Muscle of back (tissue), 13 donors: ENCODE data around the gene NUP214. TPM values are rescaled to one million over a fixed set of nuclear protein-coding genes. Genes with fewer than 3 reads are reported as not detected.
A peak's percentile ranks its signal among the peaks of the same experiment; 100 is the strongest.

Experiments used
- DNase-seq, 3 donors: peaks; one replicate each; pipeline versions ENCODE4 v3.0.0 to v3.0.0-alpha.2; 2013
- long read RNA-seq, 9 donors: transcript quantifications; one replicate each; lab custom pipeline, GENCODE V29; 2026
- polyA plus RNA-seq, 10 donors: library from polyadenylated mRNA; unstranded; fragments of 120-200 nt; gene quantifications; one replicate each; pipeline ENCODE4 v1.2.1, GENCODE V29; 2013; ENCODE audit not compliant: insufficient read length in 10 of 10

Gene NUP214
- polyA plus RNA-seq: 10 to 100 TPM; 24.6 to 36.8 (median 30.1) TPM
- long read RNA-seq, donor 1: 0 reads
- long read RNA-seq, donor 2: 0 reads
- long read RNA-seq, donor 3: 0 reads
- long read RNA-seq, donor 4, full-length matches to known transcripts: 1 of 1 reads
- long read RNA-seq, donor 4, partial matches to known transcripts: 0 of 1 reads
- long read RNA-seq, donor 4, other reads (novel, unspliced or antisense): 0 of 1 reads
- long read RNA-seq, donor 5, partial matches to known transcripts: 14 of 14 reads
- long read RNA-seq, donor 5, other reads (novel, unspliced or antisense): 0 of 14 reads
- long read RNA-seq, donor 6: 0 reads
- long read RNA-seq, donor 7, full-length matches to known transcripts: 1 of 8 reads
- long read RNA-seq, donor 7, partial matches to known transcripts: 7 of 8 reads
- long read RNA-seq, donor 7, other reads (novel, unspliced or antisense): 0 of 8 reads
- long read RNA-seq, donor 8: 0 reads
- long read RNA-seq, donor 9: 0 reads

GRCh38 chr9:131125288-131126058, at the start of gene NUP214:
TSS of gene NUP214 (plus strand) at chr9:131125586. CDS start at chr9:131125705, 119 bp downstream.
- peak; percentile 98 to 100 (median 100) for DNase-seq

- DNase-seq: no peak
Observed at GRCh38 chr9:131076347-131077195, 48.8 kb upstream of the NUP214 start.

DNA sequence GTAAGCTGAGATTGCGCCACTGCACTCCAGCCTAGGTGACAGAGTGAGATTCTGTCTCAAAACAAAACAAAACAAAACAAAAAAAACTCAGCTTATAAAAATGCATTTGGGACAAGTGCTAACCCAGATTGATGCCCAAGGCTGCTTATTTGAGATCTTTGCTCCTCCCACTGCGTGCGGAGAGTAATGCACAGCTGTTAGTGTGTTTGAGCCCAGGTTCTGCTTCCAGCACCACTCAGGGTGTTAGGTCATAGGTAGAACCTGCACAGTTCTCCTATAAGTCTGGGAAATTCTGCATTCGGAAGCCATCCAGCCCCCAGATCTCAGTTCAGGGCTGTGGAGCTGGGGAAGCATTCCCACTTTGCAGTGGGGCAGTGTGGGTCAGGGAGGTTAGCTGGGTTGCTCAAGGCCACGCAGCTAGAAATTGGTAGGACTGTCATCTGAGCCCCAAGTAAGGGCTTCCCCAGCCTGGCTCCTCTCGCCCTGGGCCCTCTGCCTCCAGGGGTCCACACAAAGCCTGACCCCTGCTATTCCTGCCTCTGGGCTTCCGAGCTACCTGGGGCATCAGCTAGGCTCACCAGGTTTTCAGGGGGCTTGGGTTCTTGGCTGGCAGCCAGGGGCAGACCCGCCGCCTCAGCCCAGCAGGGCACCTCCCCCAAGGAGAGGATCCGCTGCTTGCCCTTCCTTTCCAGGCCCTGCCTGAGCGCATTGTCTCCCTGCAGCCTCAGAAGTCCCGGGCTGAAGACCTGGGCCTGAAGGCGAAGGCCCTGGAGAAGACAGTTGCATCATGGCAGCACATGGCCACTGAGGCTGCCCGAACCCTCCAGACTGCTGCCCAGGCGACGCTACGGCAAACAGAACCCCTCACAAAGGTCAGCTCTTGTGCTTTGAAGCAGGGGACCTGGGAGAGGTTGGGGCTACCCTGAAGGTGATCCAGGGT, 46.7 kb upstream of the NUP214 start:
- DNase-seq: no peak

DNA sequence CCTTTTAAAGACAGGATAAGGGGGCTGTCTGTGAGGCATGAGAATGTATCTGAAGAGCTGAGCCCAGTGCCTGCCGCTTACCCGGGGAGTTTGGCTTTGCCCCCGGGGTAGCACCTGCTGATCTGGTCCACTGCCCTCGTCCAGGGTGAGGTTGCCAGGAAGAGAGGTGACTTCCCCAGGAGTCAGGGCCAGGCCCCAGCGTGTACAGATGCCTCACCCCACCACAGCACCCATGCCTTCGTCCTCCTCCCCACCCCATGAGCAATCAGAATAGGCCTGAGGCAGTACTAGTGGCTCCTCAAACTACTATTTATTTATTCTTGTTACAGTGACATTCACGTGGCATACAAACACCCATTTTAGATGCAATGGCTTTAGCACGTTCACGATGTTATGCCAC, 44.8 kb upstream of the NUP214 start:
- DNase-seq: no peak

- no peak for DNase-seq
Observed at GRCh38 chr9:131081868-131082267, 43.5 kb upstream of the NUP214 start.

DNA sequence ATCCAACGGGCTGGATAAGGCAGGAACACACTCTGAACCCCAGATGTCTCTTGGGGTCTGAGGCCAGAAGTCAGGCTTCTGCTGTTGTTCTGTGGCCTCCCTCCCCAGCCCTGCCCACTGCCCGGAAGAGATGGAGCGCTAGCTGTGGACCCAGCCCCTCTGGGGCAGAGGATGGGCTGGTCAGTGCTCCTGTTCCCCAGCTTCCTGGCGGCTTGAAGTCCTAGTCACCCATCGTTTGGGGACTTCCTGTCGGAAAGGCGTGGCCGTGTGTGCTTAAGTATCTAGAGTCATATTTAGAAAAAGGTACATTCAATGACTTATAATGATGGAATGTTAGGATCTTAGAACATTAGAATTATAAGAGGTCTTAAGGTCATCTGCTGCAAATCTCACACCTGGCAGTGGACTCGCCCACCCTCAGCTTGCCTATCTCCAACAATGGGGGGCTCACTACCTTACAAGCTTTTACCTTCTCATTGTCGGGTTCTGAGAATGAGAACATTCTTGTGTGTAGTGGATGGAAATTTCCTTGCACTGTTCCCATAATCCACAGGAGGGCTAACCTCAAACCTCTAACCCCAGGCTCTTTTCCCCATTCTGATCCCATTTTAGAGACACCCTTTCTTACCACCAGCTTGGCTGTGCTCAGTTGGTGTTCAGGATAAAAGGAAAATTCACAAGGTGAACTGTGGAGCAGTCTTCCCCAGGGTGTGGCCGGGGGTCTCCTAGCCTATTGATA, 42.4 kb upstream of the NUP214 start:
- DNase-seq: no peak

DNA sequence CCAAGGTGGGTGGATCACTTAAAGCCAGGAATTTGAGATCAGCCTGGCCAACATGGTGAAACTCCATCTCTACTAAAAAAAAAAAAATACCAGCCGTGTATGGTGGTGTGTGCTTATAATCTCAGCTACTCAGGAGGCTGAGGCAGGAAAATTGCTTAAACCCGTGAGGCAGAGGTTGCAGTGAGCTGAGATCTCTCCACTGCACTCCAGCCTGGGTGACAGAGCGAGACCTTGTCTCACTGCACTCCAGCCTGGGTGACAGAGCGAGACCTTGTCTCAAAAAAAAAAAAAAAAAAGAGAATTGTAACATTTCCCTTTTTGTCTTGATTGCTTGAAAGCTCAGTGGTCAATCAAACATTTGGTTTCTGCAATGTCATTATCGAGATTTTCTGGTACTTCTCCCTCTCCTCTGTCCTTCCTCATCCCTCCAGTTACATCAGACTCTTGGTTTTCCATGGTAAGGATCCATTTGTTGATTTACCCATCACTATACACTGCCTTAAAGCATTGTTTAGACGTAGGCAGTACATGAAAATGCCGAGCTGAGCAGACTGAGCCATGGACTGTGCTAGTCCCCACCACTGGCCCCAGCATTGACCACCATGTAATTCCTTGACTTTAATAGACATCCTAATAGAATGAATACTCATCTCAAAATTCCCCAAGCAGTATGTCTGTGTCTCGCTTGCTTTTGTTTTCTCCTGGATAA, 40.6 kb upstream of the NUP214 start:
- DNase-seq: no peak

GRCh38 chr9:131085370-131086122, 39.8 kb upstream of the NUP214 start:
- no peak for DNase-seq

GRCh38 chr9:131087354-131087893, 38.0 kb upstream of the NUP214 start:
- no peak for DNase-seq

- no peak for DNase-seq
Observed at GRCh38 chr9:131090025-131090787, 35.2 kb upstream of the NUP214 start.

- DNase-seq: peak in 1 of 3 donors; percentile 46
Observed at GRCh38 chr9:131091352-131091992, 33.9 kb upstream of the NUP214 start.

- peak in 1 of 3 donors; percentile 50 for DNase-seq
Observed at GRCh38 chr9:131092030-131092429, 33.4 kb upstream of the NUP214 start.

DNA sequence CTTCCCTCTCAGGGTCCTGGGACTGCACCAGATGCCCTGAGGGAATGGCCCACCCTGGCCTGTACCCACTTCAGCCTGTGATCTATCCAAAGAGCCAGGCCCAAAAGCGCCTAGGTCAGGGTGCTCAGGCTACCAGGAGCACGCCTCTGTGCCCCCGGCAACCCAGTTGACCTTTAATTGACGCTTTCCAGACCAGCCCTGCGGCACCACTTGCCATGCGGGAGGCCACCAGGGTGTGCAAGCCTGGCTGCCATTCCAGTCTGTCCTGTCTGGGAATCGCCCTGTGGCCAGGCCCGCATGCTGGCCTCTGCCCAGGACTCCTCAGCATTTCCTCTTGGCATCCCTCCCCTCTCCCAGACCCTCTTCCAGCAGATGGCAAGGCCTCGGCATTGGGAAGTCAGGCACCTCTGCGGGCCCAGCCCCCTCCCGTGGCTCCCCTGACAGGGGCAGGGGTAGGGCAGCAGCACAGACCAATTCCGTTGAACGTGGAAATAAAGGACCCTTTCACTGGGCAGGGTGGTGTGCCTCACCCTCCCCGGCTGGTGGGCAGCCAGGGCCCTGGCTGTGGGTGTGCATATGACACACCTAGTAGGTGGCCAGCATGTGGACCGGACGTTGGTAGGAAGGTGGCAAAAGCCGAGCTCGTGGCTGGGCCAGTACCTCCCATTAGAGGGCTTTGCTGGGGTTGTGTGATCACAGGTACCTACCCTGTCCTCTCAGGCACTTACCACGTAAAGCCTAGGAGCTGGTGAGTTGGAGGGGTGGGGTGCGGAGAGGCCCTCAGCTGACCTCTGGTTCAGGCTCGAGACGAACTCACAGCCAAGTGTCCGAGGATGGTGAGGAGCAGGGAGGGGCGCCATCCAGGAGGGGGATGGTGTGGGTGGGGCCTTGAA, 32.6 kb upstream of the NUP214 start:
- peak in 1 of 3 donors; percentile 14 for DNase-seq

DNA sequence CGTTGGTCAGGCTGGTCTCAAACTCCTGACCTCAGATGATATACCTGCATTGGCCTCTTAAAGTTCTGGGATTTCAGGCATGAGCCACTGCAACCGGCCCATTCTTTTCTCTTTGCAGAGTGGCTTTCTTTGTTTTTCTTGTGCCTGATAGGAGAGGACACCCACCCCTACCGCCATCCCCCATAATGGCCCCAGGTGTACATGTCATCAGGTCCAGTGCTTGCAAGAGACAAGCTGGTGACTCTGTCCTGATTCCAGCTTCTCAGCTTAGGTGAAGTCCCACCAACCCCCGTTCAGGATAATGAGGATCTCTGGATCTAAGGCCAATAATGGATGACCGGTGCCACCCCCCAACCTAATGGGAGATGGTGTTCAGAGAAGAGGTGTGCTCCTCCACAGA, 31.4 kb upstream of the NUP214 start:
- DNase-seq: no peak

GRCh38 chr9:131094622-131095021, 30.8 kb upstream of the NUP214 start:
- peak; percentile 20 to 80 (median 53) for DNase-seq
